IMR-90 (cell line): ENCODE data around the gene DUOX2. TPM values are rescaled to one million over a fixed set of nuclear protein-coding genes. Genes with fewer than 3 reads are reported as not detected.
"Not testable (repeated sequence)": the region's sequence is repeated elsewhere in the genome, so short reads cannot be mapped to it uniquely, and the experiment has no call there.

ENCODE experiments used
- ATAC-seq: fragments of 200-7000 bp; cut with Tn5 transposase; 2 replicates; pipeline ENCODE4 v1.9.1; 2020; ENCODE audit warnings: low read depth, mild to moderate bottlenecking, moderate library complexity
- BruUV-seq: library from RNA; stranded (reverse); fragments of 400-500 nt; replicated peaks from 2 replicates; lab custom pipeline; 2021; lab: Mats Ljungman, UMichigan
- CTCF ChIA-PET: fragments of 300-600 bp; formaldehyde crosslinking; extraction: SDS; loops from one replicate; lab custom pipeline; 2021; ENCODE audit warnings: antibody characterized with exemption; lab: Yijun Ruan, JAX
- POLR2A ChIA-PET: fragments of 300-600 bp; sonication (Branson Sonifier 250); formaldehyde crosslinking; loops from one replicate; lab custom pipeline; 2022; ENCODE audit warnings: antibody characterized with exemption; ENCODE audit not compliant: unreplicated experiment; lab: Charles Lee
- DNase-seq: peaks from one replicate; pipeline ENCODE4 v3.0.0; 2013
- H2AFZ ChIP-seq: replicated peaks from 2 replicates; pipeline ENCODE3; 2013; ENCODE audit warnings: low read length, mild to moderate bottlenecking; ENCODE audit not compliant: poor library complexity
- H2AK5ac ChIP-seq: 2 replicates; pipeline ENCODE4 v1.6.1; 2013; ENCODE audit warnings: low read depth, low read length, inconsistent platforms
- H2AK9ac ChIP-seq: replicated peaks from 2 replicates; pipeline ENCODE3; 2013; ENCODE audit warnings: mild to moderate bottlenecking, low read depth, low read length, moderate library complexity; ENCODE audit not compliant: poor library complexity
- H2BK120ac ChIP-seq: 2 replicates; pipeline ENCODE4 v1.6.1; 2013; ENCODE audit warnings: low read depth, low read length, inconsistent platforms
- H2BK15ac ChIP-seq: 3 replicates; pipeline ENCODE4 v1.6.1; 2013; ENCODE audit warnings: low read depth, low read length, inconsistent platforms
- H2BK20ac ChIP-seq: 2 replicates; pipeline ENCODE4 v1.6.1; 2013; ENCODE audit warnings: low read depth, mild to moderate bottlenecking, inconsistent platforms, low read length, moderate library complexity
- H2BK5ac ChIP-seq: 2 replicates; pipeline ENCODE4 v1.6.1; 2013; ENCODE audit warnings: mild to moderate bottlenecking, low read depth, low read length, inconsistent platforms; ENCODE audit not compliant: poor library complexity, severe bottlenecking
- H3K14ac ChIP-seq: replicated peaks from 2 replicates; pipeline ENCODE4 v1.6.1; 2013; ENCODE audit warnings: low read depth, low read length, inconsistent platforms
- H3K18ac ChIP-seq: 2 replicates; pipeline ENCODE4 v1.6.1; 2013; ENCODE audit warnings: low read depth, low read length, control low read depth
- H3K23ac ChIP-seq: 2 replicates; pipeline ENCODE4 v1.6.1; 2013; ENCODE audit warnings: low read depth, low read length, inconsistent platforms
- H3K27ac ChIP-seq: 2 replicates; pipeline ENCODE4 v1.5.1; 2013; ENCODE audit warnings: mild to moderate bottlenecking, control low read depth, low read length; ENCODE audit not compliant: insufficient read depth
- H3K27me3 ChIP-seq: 2 replicates; pipeline ENCODE4 v1.6.1; 2013; ENCODE audit warnings: low read length; ENCODE audit not compliant: control insufficient read depth, insufficient read depth
- H3K36me3 ChIP-seq: 2 replicates; pipeline ENCODE4 v1.6.1; 2013; ENCODE audit warnings: low read length, mixed read lengths; ENCODE audit not compliant: control insufficient read depth, insufficient read depth
- H3K4ac ChIP-seq: 2 replicates; pipeline ENCODE4 v1.6.1; 2013; ENCODE audit warnings: low read depth, low read length, inconsistent platforms
- H3K4me1 ChIP-seq: 2 replicates; pipeline ENCODE4 v1.6.1; 2013; ENCODE audit warnings: low read length, mixed read lengths; ENCODE audit not compliant: control insufficient read depth, insufficient read depth
- H3K4me2 ChIP-seq: 2 replicates; pipeline ENCODE4 v1.6.1; 2013; ENCODE audit warnings: low read depth, mild to moderate bottlenecking, control low read depth, low read length, moderate library complexity
- H3K4me3 ChIP-seq: 2 replicates; pipeline ENCODE4 v1.5.1; 2013; ENCODE audit warnings: low read depth, mild to moderate bottlenecking, control low read depth, low read length, moderate library complexity; ENCODE audit not compliant: insufficient read depth
- H3K56ac ChIP-seq: 2 replicates; pipeline ENCODE4 v1.6.1; 2013; ENCODE audit warnings: low read length, inconsistent platforms; ENCODE audit not compliant: insufficient read depth; ENCODE audit errors: extremely low read depth
- H3K79me1 ChIP-seq, 2 experiments: 2 replicates each; pipeline ENCODE4 v1.6.1; 2013; ENCODE audit warnings: low read length in 2 of 2, inconsistent platforms in 1 of 2, low read depth in 1 of 2
- H3K9ac ChIP-seq: 2 replicates; pipeline ENCODE4 v1.6.1; 2013; ENCODE audit warnings: low read depth, low read length, control low read depth
- H3K9me1 ChIP-seq: 2 replicates; pipeline ENCODE4 v1.6.1; 2013; ENCODE audit warnings: low read length, inconsistent platforms; ENCODE audit not compliant: insufficient read depth
- H3K9me3 ChIP-seq: 2 replicates; pipeline ENCODE4 v1.6.1; 2013; ENCODE audit warnings: low read length; ENCODE audit not compliant: control insufficient read depth, insufficient read depth
- H4K20me1 ChIP-seq: 2 replicates; pipeline ENCODE4 v1.6.1; 2013; ENCODE audit warnings: low read length, inconsistent platforms; ENCODE audit not compliant: insufficient read depth
- H4K5ac ChIP-seq: 2 replicates; pipeline ENCODE4 v1.6.1; 2013; ENCODE audit warnings: mild to moderate bottlenecking, low read depth, low read length, control low read depth
- H4K8ac ChIP-seq, 2 experiments: 2 replicates each; pipeline ENCODE4 v1.6.1; 2013; ENCODE audit warnings: low read depth in 2 of 2, low read length in 2 of 2, control low read depth in 1 of 2, inconsistent platforms in 1 of 2
- H4K91ac ChIP-seq: 2 replicates; pipeline ENCODE4 v1.6.1; 2013; ENCODE audit warnings: low read depth, low read length, inconsistent platforms; ENCODE audit not compliant: insufficient read depth
- WGBS, 2 experiments: methylation state at CpG; one replicate each; pipeline versions ENCODE4 v1.1.5 to v1.1.7; 2013; ENCODE audit warnings: missing lambda C conversion rate in 2 of 2; ENCODE audit not compliant: insufficient read length in 1 of 2; ENCODE audit errors: extremely low coverage in 2 of 2; 5-methylcytosine and 5-hydroxymethylcytosine counted together
- dilution Hi-C: fragments of 300-500 bp; cut with HindIII; formaldehyde crosslinking; loops from one replicate; pipeline ENCODE4 v1.14.3; 2018; ENCODE audit warnings: low sequenced_read_pairs; ENCODE audit not compliant: unreplicated experiment
- in situ Hi-C: fragments of 300-500 bp; cut with MboI; formaldehyde crosslinking; loops from 3 replicates; pipeline ENCODE4 v1.14.3; 2019; ENCODE audit warnings: low sequenced_read_pairs, inconsistent platforms, mixed read lengths
- intact Hi-C: fragments of 100-400 bp; cut with micrococcal nuclease; formaldehyde crosslinking; loops from 2 replicates; pipeline ENCODE4 v1.10.0; 2022
- polyA plus RNA-seq, 3 experiments: library from polyadenylated mRNA; depleted of rRNA; stranded (reverse); fragments of >200 nt; gene quantifications; 2 replicates each; pipeline ENCODE4 v1.2.3, GENCODE V29; 2012; ENCODE audit warnings: low replicate concordance in 1 of 3
- total RNA-seq: library from RNA; depleted of rRNA; stranded (reverse); fragments of >200 nt; gene quantifications from 2 replicates; pipeline ENCODE4 v1.2.3, GENCODE V29; 2012

The DUOX2 gene
- total and polyA plus RNA-seq, 2 of the 4 experiments (the other 2 are of a cell fraction): not detected

DNA sequence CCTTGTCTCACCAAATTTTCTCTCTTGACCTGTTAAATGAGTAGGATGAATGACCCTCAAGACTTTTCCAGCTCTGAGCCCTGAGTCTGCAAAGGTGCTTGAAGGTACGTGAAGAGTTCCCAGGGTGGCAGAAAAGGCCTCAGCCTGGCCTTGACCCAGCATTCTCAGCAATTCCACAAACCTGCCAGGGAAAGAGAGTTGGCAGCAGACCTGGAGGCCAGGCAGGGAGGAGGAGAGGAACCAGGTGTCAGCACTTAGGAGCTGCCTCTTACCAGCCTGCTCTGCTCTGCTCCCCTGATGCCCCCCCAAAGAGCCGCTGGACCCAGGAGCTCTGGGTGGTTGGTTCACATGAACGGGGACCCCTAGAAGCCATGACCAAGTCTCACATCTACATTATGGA lies 33.4 kb downstream of the DUOX2 start:
- BruUV-seq, H3K79me1 ChIP-seq, ATAC-seq: not testable (repeated sequence)

DNA sequence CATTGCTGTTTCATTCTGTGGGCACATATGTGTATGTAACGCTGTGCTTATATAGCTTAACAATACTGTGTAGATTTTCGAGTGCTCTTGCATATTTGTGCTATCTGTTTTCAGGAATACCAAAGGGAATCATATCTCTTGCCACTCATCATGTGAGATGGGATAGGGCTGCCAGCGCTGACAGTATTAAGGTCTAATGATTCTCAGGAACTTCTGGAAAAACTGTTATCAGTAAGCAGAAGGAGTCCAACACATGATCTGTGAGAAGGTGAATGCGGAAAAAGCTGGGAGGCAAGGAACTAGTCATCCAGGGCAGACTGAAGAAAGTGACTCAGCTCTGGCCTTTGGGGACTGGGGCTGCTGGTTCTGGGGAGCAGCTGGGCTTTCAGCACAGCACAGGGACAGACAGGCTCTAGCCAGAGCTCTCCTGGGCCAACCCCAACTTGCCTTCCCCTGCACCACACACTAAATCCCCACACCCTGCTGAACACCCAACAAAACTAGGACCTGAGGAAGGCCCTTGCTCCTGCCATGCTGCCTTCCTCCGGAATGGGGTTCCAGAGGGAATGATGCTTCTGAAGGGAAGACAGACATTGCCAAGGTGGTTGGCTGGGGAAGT lies 34.2 kb downstream of the DUOX2 start:
- DNase-seq, H3K14ac ChIP-seq, H3K36me3 ChIP-seq, H2BK5ac ChIP-seq, intact Hi-C loops, H3K9me3 ChIP-seq, H3K4me1 ChIP-seq, H4K8ac ChIP-seq, dilution Hi-C loops, H2BK15ac ChIP-seq, H3K4me2 ChIP-seq, H4K91ac ChIP-seq, H3K9ac ChIP-seq, H3K4ac ChIP-seq, POLR2A ChIA-PET, H4K5ac ChIP-seq, H3K27me3 ChIP-seq, H4K20me1 ChIP-seq, H2BK120ac ChIP-seq, in situ Hi-C loops, H2AK5ac ChIP-seq, H2AK9ac ChIP-seq, H2AFZ ChIP-seq, H3K79me1 ChIP-seq, H3K18ac ChIP-seq, H3K23ac ChIP-seq, H3K56ac ChIP-seq, H3K27ac ChIP-seq, H3K4me3 ChIP-seq, H2BK20ac ChIP-seq, CTCF ChIA-PET, H3K9me1 ChIP-seq, BruUV-seq: not testable (repeated sequence)
- no CpG with 5 or more reads among the region's 5 CpGs for WGBS, 2 experiments
- ATAC-seq: peak; percentile 44

More for the DNA sequence above, 33.4 kb downstream of the DUOX2 start:
- H3K36me3 ChIP-seq, H3K56ac ChIP-seq, H3K4me2 ChIP-seq, H2AK9ac ChIP-seq, H2AFZ ChIP-seq, H3K9me1 ChIP-seq, H2BK20ac ChIP-seq, H3K4me1 ChIP-seq, dilution Hi-C loops, H3K27ac ChIP-seq, POLR2A ChIA-PET, H3K9ac ChIP-seq, H2BK15ac ChIP-seq, H2BK120ac ChIP-seq, in situ Hi-C loops, H2AK5ac ChIP-seq, H4K5ac ChIP-seq, H3K9me3 ChIP-seq, H4K91ac ChIP-seq, H4K20me1 ChIP-seq, H3K4me3 ChIP-seq, DNase-seq, H3K23ac ChIP-seq, H3K27me3 ChIP-seq, H3K4ac ChIP-seq, H4K8ac ChIP-seq, intact Hi-C loops, H3K14ac ChIP-seq, H2BK5ac ChIP-seq, H3K18ac ChIP-seq: not testable (repeated sequence)
- CTCF ChIA-PET: interaction anchor here (0.9 kb wide), 1 partner anchor 37 kb away, joined by 3 read pairs; no protein-coding TSS in a partner anchor
- WGBS, 2 experiments: no CpG with 5 or more reads among the region's 3 CpGs
